HFFc6 (cell line): Measurements from ENCODE around the gene GORASP2. TPM values are rescaled to one million over a fixed set of nuclear protein-coding genes. Genes with fewer than 3 reads are reported as not detected.

Experiments
- DNase-seq: peaks from one replicate; pipeline ENCODE4 v3.0.0-alpha.2; 2018
- H3K27ac Mint-ChIP-seq: 2 replicates; pipeline ENCODE4 v1.8.0; 2020; ENCODE audit warnings: mild to moderate bottlenecking, mixed read lengths
- H3K27me3 Mint-ChIP-seq: 2 replicates; pipeline ENCODE4 v1.8.0; 2021; ENCODE audit warnings: mild to moderate bottlenecking, moderate library complexity, mixed read lengths; ENCODE audit not compliant: insufficient read depth
- H3K36me3 Mint-ChIP-seq: 2 replicates; pipeline ENCODE4 v1.8.0; 2021; ENCODE audit warnings: low read depth, mixed read lengths
- H3K4me1 Mint-ChIP-seq: 2 replicates; pipeline ENCODE4 v1.8.0; 2020; ENCODE audit warnings: low read depth, mixed read lengths
- H3K4me3 Mint-ChIP-seq: 2 replicates; pipeline ENCODE4 v1.8.0; 2020; ENCODE audit warnings: mild to moderate bottlenecking, moderate library complexity, mixed read lengths
- H3K9me3 Mint-ChIP-seq: 2 replicates; pipeline ENCODE4 v1.8.0; 2020; ENCODE audit warnings: mild to moderate bottlenecking, mixed read lengths
- total RNA-seq, 6 experiments: library from RNA; stranded (reverse); fragmentation: NEBNext Ultra II Directional; extraction: Animal tissue kit (Norgen Biotek cat#: 25700); gene quantifications; 2 replicates in 1 of 6; 3 replicates in 5 of 6; pipeline ENCODE4 v1.2.3, GENCODE V29; 2021
- TF ChIP-seq, protein P1 (sequence below): fragments of 200-600 bp; sonication (generic); IDR thresholded peaks from 2 replicates; pipeline ENCODE4 v1.5.0; 2021; ENCODE audit warnings: antibody characterized with exemption, mild to moderate bottlenecking

Gene GORASP2
- total RNA-seq, 6 experiments from 2014 or later, result 113 to 124 (median 120) TPM

DNA sequence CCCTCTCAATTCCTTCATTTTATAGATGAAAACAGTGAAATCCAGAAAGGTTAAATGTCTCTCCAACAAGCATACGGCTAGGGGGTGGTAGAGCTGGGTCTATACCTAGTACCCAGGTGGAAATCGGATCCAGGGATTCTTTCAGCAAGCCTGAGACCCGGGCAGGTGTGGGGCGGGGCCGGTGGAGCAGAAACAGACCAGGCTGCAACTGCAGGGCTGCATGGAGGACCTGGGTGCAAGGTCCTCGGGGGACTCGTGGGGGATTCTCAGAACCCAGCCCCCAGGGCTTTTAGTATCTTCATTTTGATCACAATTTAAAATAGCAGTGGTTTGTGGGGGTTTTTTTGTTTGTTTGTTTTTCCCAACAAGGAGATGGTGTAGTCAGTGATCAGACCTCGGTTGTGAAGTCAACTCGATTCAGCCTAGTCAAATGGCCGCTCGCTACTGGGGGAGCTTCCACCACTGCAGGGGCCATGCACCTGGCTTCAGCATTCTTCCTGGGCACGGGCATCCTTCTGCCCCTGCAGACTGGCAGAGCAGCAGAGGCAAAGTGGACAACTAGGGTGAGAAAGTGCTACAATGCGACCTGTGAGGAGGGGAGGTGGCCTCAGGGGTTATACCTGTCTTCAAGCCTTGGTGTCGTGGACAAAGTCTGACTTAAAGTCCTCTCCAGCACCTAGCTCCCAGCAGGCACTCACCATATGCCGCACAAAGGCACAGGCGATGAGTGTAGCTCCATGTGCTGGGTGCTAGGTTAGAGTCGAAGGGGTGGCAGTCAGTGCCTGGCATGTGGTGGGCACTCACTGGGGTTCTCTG, 46.3 kb downstream of the GORASP2 start:
- no peaks in the 10 kb centered on the region; the same call in 1 of the 2 replicates for H3K27me3 Mint-ChIP-seq
- H3K36me3 Mint-ChIP-seq, result no peaks in the 10 kb centered on the region
- no peak for DNase-seq
- TF ChIP-seq, protein P1, sequence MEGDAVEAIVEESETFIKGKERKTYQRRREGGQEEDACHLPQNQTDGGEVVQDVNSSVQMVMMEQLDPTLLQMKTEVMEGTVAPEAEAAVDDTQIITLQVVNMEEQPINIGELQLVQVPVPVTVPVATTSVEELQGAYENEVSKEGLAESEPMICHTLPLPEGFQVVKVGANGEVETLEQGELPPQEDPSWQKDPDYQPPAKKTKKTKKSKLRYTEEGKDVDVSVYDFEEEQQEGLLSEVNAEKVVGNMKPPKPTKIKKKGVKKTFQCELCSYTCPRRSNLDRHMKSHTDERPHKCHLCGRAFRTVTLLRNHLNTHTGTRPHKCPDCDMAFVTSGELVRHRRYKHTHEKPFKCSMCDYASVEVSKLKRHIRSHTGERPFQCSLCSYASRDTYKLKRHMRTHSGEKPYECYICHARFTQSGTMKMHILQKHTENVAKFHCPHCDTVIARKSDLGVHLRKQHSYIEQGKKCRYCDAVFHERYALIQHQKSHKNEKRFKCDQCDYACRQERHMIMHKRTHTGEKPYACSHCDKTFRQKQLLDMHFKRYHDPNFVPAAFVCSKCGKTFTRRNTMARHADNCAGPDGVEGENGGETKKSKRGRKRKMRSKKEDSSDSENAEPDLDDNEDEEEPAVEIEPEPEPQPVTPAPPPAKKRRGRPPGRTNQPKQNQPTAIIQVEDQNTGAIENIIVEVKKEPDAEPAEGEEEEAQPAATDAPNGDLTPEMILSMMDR, result no peak
- H3K4me3 Mint-ChIP-seq, result no peak overlapping the region
- H3K9me3 Mint-ChIP-seq, result no peaks in the 10 kb centered on the region
- no peak overlapping the region for H3K27ac Mint-ChIP-seq
- H3K4me1 Mint-ChIP-seq, result peaks cover 21% of the 10 kb centered on the region

GRCh38 chr2:170975943-170976270, 46.9 kb downstream of the GORASP2 start:
- H3K36me3 Mint-ChIP-seq, result no peaks in the 10 kb centered on the region
- no peaks in the 10 kb centered on the region; the same call in 1 of the 2 replicates for H3K27me3 Mint-ChIP-seq
- no peak overlapping the region for H3K4me3 Mint-ChIP-seq
- no peak overlapping the region for H3K27ac Mint-ChIP-seq
- no peak for DNase-seq
- TF ChIP-seq, protein P1, result no peak
- no peaks in the 10 kb centered on the region for H3K9me3 Mint-ChIP-seq
- H3K4me1 Mint-ChIP-seq, result peaks cover 21% of the 10 kb centered on the region

GRCh38 chr2:170984079-170984478, 55.0 kb downstream of the GORASP2 start:
- Mint-ChIP-seq H3K27me3 (peaks cover 8% of the 10 kb centered on the region), H3K9me3 (no peaks in the 10 kb centered on the region), H3K4me3 (no peak overlapping the region), H3K27ac (no peak overlapping the region), H3K36me3 (no peaks in the 10 kb centered on the region), H3K4me1 (no peaks in the 10 kb centered on the region)
- no peak for DNase-seq
- TF ChIP-seq, protein P1, result no peak

GRCh38 chr2:170985407-170985806, 56.4 kb downstream of the GORASP2 start:
- Mint-ChIP-seq H3K27me3 (peaks cover 8% of the 10 kb centered on the region), H3K9me3 (no peaks in the 10 kb centered on the region), H3K36me3 (no peaks in the 10 kb centered on the region), H3K4me1 (no peaks in the 10 kb centered on the region), H3K4me3 (no peak overlapping the region), H3K27ac (no peak overlapping the region)
- TF ChIP-seq, protein P1, result no peak
- DNase-seq, result no peak

DNA sequence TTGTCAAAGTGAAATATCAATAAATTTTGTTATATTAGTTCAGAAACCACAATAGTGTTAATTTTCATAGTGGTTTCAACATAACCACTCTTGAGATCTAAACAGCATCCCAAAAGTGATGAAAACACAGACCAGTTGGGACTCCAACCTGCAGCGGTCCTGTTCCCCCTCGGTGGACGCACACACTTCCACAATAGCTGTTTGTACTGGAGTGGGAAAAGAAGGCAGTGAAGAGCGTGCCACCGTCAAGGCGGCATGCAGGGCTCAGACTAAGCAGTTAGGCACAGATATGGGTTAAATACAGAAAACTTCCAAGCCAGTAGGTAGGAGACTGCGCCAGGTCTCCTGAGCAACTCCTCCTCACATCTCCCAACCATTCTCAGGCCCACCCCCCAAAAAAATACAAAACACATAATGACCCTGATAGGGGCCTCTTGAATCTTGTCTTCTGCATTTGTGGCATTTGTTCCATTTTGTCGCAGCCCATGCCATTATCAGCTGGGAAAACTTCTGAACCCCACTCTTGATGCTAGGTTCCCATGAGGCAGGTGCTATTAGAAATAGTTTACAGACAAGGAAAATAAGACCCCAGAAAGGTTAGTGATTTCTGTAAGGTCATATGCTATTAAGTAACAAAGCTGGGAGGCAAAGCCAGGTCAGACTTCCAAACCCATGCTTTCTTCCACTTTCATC, 57.7 kb downstream of the GORASP2 start:
- no peak for DNase-seq
- no peak overlapping the region for H3K27ac Mint-ChIP-seq
- TF ChIP-seq, protein P1, result no peak
- H3K9me3 Mint-ChIP-seq, result no peaks in the 10 kb centered on the region
- peaks cover 4% of the 10 kb centered on the region; the same call in 1 of the 2 replicates for H3K36me3 Mint-ChIP-seq
- H3K27me3 Mint-ChIP-seq, result peaks cover 8% of the 10 kb centered on the region; the same call in 1 of the 2 replicates
- H3K4me3 Mint-ChIP-seq, result no peak overlapping the region
- H3K4me1 Mint-ChIP-seq, result no peaks in the 10 kb centered on the region
